ENCODE measurements around the gene AGPAT2.
"Not testable (repeated sequence)": the region's sequence is repeated elsewhere in the genome, so short reads cannot be mapped to it uniquely, and the experiment has no call there.

The AGPAT2 gene

DNA sequence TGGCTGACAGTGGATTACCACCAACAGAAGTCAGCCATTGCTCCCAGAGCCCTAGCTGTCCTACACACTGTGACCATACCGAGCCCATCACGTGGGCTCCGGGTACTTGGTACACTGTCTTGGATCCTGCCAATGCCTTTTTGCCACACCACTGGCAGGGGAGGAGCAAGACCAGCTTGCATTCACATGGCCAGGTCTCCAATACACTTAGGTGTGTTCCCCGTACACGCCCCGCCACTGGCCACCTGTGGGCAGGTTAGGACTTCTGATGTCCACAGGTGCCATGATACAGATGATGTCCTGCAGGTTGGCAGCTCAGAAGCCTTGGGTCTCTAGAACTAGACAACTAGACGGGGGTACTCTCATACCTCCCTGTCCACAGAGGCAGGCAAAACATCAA lies 19.8 kb upstream of the AGPAT2 start (continued):
- 0 out of 2 replicates have a peak, but pooled peaks have one; percentile 26 for TF ChIP-seq SCRT2 (tag by site-specific recombination; IDR thresholded peaks at IDR 0.05)
- TF ChIP-seq ZNF366 (tag by site-specific recombination; conservative IDR thresholded peaks at IDR 0.05), result no peak
- no peak for TF ChIP-seq ZNF571 (tag by site-specific recombination; IDR thresholded peaks at IDR 0.05)

GRCh38 chr9:136705564-136705963 lies 18.3 kb upstream of the AGPAT2 start:
- no peak for TF ChIP-seq ZNF292 (tag by site-specific recombination; IDR thresholded peaks at IDR 0.05; ENCODE audit: borderline replicate concordance, low read depth)
- TF ChIP-seq ZNF600 (tag by site-specific recombination; IDR thresholded peaks at IDR 0.05), result peak; percentile 80
- ChIA-PET POLR2A (no interaction called here), CTCF (interaction anchor here (0.6 to 1.6 kb wide), 5 partner anchors 12 to 217 kb away, joined by 3 to 8 read pairs (median 5); no protein-coding TSS in a partner anchor)
- Histone ChIP-seq H3K27ac (ENCODE audit: extremely low read depth, low read depth, low read length) (no peak overlapping the region), H3K4me3 (ENCODE audit: low read depth, low read length) (no peak overlapping the region), H3K36me3 (ENCODE audit: control insufficient read depth in 2 of 2, insufficient read depth in 1 of 2, low read length in 2 of 2) (no peaks in the 10 kb centered on the region), H3K4me1 (ENCODE audit: control insufficient read depth, insufficient read depth, low read length) (no peaks in the 10 kb centered on the region), H3K9me3 (ENCODE audit: control insufficient read depth, insufficient read depth, low read depth, low read length) (no peaks in the 10 kb centered on the region)

DNA sequence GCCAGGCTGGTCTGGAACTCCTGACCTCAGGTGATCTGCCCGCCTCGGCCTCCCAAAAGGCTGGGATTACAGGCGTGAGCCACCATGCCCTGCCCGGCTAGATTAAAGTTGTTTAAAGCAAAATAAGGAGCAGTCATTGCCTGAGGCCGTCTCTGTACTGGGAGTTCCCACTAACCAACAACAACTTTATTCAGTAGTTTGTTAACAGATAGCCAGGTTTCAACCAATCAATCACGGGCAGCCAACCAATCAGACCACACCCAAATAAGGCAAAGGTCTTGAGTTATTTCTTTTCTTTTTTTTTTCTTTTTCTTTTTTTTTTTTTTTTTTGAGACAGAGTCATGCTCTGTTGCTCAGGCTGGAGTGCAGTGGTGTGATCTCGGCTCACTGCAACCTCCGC lies 17.5 kb upstream of the AGPAT2 start:
- H3K36me3 ChIP-seq (ENCODE audit: control insufficient read depth in 2 of 2, insufficient read depth in 1 of 2, low read length in 2 of 2); POLR2A ChIA-PET; H3K4me3 ChIP-seq (ENCODE audit: low read depth, low read length); H3K27ac ChIP-seq (ENCODE audit: extremely low read depth, low read depth, low read length); H3K4me1 ChIP-seq (ENCODE audit: control insufficient read depth, insufficient read depth, low read length); H3K9me3 ChIP-seq (ENCODE audit: control insufficient read depth, insufficient read depth, low read depth, low read length): not testable (repeated sequence)
- CTCF ChIA-PET, result interaction anchor here (0.6 to 1.5 kb wide), 2 partner anchors 121 to 217 kb away, joined by 3 to 5 read pairs; no protein-coding TSS in a partner anchor

DNA sequence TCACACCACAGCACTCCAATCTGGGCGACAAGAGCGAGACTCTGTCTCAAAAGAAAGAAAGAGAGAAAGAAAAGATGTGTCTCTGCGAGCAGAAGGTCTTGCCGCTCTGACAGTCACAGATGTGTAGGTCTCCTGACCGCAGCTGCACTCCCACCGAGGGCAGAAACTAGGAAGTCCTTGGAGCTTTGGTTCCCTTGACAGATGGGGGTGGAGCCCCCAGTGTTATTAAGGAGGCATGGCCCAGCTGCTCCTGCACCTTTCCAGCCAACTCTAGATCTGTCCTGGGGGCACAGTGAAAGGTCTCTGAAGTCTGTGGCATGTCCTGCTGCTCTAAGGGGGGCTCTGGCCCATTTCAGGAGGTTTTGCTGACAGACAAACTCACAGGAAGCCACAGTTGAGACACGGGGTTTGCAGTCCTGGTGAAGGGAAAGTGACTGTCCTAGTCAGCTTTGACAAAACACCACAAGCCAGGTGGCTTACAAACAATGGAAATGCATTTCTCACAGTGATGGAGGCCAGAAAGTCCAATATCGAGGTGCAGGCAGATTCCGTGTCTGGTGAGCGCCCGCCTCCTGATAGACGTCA lies 16.1 kb upstream of the AGPAT2 start:
- ChIA-PET CTCF (interaction anchor here (2.1 kb wide), 1 partner anchor 9 kb away, joined by 9 read pairs; no protein-coding TSS in a partner anchor), POLR2A (interaction anchor here (0.6 to 1.1 kb wide), 2 partner anchors 10 to 161 kb away, joined by 3 to 4 read pairs; no protein-coding TSS in a partner anchor)
- TF ChIP-seq SALL2 (tag by site-specific recombination; IDR thresholded peaks at IDR 0.05; ENCODE audit: borderline replicate concordance) (no peak), ZFP69B (tag by site-specific recombination; IDR thresholded peaks at IDR 0.05) (no peak), ZNF658 (tag by site-specific recombination; IDR thresholded peaks at IDR 0.05) (no peak), ZNF791 (tag by site-specific recombination; IDR thresholded peaks at IDR 0.05) (no peak), ZNF544 (tag by site-specific recombination; IDR thresholded peaks at IDR 0.05) (no peak), ZFHX2 (tag by site-specific recombination; conservative IDR thresholded peaks at IDR 0.05) (no peak), PRDM6 (tag by site-specific recombination; IDR thresholded peaks at IDR 0.05) (no peak), ZSCAN30 (tag by site-specific recombination; IDR thresholded peaks at IDR 0.05) (no peak), ZNF433 (tag by site-specific recombination; IDR thresholded peaks at IDR 0.05; ENCODE audit: low read depth) (no peak), ZNF600 (tag by site-specific recombination; IDR thresholded peaks at IDR 0.05) (no peak), ZNF146 (tag by site-specific recombination; IDR thresholded peaks at IDR 0.05) (no peak), YY2 (tag by site-specific recombination; IDR thresholded peaks at IDR 0.05) (no peak), ZNF555 (tag by site-specific recombination; conservative IDR thresholded peaks at IDR 0.05) (no peak), ZNF2 (tag by site-specific recombination; IDR thresholded peaks at IDR 0.05) (no peak)
- Histone ChIP-seq H3K4me3 (ENCODE audit: low read depth, low read length) (no peak overlapping the region), H3K27ac (ENCODE audit: extremely low read depth, low read depth, low read length) (no peak overlapping the region), H3K36me3 (ENCODE audit: control insufficient read depth in 2 of 2, insufficient read depth in 1 of 2, low read length in 2 of 2) (no peaks in the 10 kb centered on the region), H3K4me1 (ENCODE audit: control insufficient read depth, insufficient read depth, low read length) (no peaks in the 10 kb centered on the region), H3K9me3 (ENCODE audit: control insufficient read depth, insufficient read depth, low read depth, low read length) (no peaks in the 10 kb centered on the region)
